GM10248 (cell line): ENCODE data around the gene CRYL1.

Experiments used
- CTCF ChIA-PET: fragments of 300-600 bp; sonication (Branson Sonifier 250); formaldehyde crosslinking; extraction: SDS; loops from one replicate; lab custom pipeline; 2021; ENCODE audit warnings: antibody characterized with exemption; lab: Yijun Ruan, JAX
- POLR2A ChIA-PET: fragments of 350-650 bp; sonication (Branson Sonifier 250); formaldehyde crosslinking; extraction: SDS; loops from one replicate; lab custom pipeline; 2020; ENCODE audit warnings: antibody characterized with exemption; lab: Yijun Ruan, JAX
- DNase-seq: peaks from one replicate; pipeline ENCODE4 v3.0.0; 2012; ENCODE audit errors: extremely low spot score
- TF ChIP-seq, protein P1 (sequence below): IDR thresholded peaks from 2 replicates; pipeline ENCODE4 v1.5.1; 2012; ENCODE audit warnings: mild to moderate bottlenecking, low read depth; ENCODE audit errors: extremely low read depth, missing control alignments, control extremely low read depth

Gene CRYL1

DNA sequence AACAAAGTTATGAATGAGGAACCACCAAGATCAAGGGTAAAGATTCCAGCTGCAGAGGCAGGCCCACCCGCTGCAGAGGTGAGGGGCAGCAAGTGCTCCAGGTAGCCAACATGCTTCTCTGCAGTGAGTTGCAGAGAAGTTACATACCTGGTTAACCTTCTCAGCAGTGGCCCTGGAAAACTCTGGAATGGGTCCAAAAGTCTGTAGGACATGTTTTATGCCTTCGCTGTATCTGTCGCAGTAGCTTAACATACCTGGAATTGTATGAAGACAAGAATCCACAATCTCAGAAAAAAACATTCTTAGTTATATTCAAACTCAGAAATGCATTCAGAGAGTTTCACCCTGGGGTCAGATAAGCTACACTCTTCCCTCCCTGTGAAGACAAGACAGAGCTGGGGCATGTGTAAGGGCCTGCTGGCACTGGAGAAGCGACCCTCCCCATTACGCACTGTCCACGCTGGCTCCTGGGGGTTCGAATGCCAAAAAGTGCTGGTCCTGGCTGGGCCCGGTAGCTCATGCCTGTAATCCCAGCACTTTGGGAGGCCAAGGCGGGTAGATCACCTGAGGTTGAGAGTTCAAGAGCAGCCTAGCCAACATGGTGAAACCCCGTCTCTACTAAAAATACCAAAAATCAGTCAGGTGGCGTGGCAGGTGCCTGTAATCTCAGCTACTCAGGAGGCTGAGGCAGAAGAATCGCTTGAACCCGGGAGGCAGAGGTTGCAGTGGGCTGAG lies 121.0 kb downstream of the CRYL1 start:
- POLR2A ChIA-PET, result no interaction called here
- CTCF ChIA-PET, result interaction anchor here (1.2 to 1.9 kb wide), 2 partner anchors 20 to 214 kb away, joined by 3 to 6 read pairs; no protein-coding TSS in a partner anchor
- TF ChIP-seq, protein P1, sequence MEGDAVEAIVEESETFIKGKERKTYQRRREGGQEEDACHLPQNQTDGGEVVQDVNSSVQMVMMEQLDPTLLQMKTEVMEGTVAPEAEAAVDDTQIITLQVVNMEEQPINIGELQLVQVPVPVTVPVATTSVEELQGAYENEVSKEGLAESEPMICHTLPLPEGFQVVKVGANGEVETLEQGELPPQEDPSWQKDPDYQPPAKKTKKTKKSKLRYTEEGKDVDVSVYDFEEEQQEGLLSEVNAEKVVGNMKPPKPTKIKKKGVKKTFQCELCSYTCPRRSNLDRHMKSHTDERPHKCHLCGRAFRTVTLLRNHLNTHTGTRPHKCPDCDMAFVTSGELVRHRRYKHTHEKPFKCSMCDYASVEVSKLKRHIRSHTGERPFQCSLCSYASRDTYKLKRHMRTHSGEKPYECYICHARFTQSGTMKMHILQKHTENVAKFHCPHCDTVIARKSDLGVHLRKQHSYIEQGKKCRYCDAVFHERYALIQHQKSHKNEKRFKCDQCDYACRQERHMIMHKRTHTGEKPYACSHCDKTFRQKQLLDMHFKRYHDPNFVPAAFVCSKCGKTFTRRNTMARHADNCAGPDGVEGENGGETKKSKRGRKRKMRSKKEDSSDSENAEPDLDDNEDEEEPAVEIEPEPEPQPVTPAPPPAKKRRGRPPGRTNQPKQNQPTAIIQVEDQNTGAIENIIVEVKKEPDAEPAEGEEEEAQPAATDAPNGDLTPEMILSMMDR, result no peak

DNA sequence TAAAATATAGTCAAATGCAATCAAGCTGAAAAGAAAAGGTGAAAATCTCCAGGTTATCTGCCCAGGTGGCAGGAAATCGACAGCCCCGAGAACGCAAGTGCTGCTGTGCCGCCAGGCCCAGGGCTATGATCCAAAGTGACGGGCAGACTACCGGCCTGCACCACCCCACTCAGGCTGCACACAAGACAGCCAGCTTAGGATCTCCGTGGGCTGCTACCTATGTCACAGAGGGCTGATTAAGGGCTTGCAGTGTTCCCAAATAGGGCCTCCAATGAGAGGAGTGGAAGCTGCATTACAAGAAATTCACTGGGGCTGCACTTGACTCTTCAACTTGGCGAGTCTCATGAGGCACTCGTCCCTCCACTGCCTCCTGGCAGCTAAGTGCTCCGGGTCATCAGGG lies 121.8 kb downstream of the CRYL1 start:
- POLR2A ChIA-PET, result no interaction called here
- CTCF ChIA-PET, result interaction anchor here (1.2 to 1.9 kb wide), 2 partner anchors 21 to 215 kb away, joined by 3 to 6 read pairs; no protein-coding TSS in a partner anchor
- DNase-seq, result no peak
- TF ChIP-seq, protein P1, result no peak

More for the DNA sequence above, 121.0 kb downstream of the CRYL1 start:
- DNase-seq, result no peak

DNA sequence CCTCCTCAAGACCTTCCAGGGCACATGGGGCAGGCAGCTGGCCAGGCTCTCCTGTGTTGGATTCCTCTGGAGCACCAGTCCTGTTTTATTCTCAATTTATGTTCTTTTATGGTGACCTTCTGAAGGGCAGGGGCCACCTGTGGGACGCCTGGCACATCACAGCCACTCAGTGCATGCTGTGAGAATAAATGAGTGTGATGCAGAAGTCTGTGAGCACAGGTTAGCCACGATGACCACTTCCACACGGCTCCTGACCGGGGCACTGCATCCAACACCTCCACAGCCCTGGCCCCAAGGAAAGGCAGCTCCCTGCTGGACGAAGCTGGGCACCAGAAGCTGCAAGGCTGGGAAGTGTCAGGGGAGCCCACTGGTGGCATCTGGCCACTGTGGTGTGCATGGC lies 122.8 kb downstream of the CRYL1 start:
- ChIA-PET POLR2A (no interaction called here), CTCF (no interaction called here)
- no peak for DNase-seq
- TF ChIP-seq, protein P1, result no peak

DNA sequence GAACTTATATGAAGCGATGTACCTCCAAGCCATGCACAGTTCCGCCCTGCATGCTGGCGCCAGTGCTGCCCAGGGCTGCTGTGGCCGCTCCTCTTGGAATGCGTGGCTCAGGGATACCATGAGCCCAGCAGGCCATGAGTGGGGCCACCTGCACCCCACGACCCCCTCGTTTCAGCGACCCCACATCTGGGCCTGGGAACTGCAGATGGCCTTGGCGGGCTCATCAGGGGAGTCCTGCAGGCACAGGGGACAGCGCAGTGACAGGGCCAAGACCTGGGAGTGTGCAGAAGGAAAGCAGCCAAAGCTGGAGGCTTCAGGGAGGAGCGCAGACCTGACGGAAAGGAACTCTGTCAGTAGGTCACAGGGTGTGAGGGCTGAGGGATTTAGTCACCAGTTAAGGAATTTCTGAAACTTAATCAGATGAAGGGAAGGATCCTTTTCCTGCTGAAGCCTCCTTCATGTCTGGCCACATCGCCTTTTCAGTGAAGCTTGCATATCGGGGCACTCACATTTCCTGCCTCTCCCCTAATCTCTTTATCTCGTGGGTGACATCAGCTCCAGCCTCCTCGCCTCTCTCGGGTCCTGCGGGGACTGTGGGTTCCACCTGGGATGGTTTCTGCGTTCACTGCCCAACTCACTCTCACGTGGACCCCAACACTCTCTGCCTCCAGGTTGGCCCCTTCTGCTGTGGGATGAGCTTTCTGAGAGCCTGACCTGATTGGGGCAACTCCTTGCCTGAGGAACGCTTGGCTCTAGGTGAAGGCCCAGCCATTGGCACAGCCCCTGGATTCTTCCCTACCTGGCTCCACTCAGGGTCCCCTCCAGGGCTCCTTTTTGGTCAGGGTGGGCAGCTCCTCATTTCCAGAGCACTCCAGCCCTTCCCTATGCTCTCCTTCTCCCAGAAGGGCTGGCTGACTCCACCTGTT lies 123.5 kb downstream of the CRYL1 start:
- DNase-seq, result no peak
- POLR2A ChIA-PET, result no interaction called here
- CTCF ChIA-PET, result interaction anchor here (1.5 kb wide), 1 partner anchor 114 kb away, joined by 3 read pairs; no protein-coding TSS in a partner anchor
- TF ChIP-seq, protein P1, result no peak

GRCh38 chr13:20401531-20401930 lies 124.1 kb downstream of the CRYL1 start:
- TF ChIP-seq, protein P1, result no peak
- no peak for DNase-seq
- ChIA-PET POLR2A (no interaction called here), CTCF (interaction anchor here (0.9 to 1.5 kb wide), 2 partner anchors 113 to 205 kb away, joined by 3 read pairs; no protein-coding TSS in a partner anchor)

GRCh38 chr13:20400774-20401173 lies 124.9 kb downstream of the CRYL1 start:
- ChIA-PET POLR2A (no interaction called here), CTCF (interaction anchor here (0.9 kb wide), 1 partner anchor 204 kb away, joined by 3 read pairs; no protein-coding TSS in a partner anchor)
- TF ChIP-seq, protein P1, result no peak
- no peak for DNase-seq
